Heart left ventricle (tissue), 16 donors: Measurements from ENCODE around the gene UBE2QL1. TPM values are rescaled to one million over a fixed set of nuclear protein-coding genes. Genes with fewer than 3 reads are reported as not detected.
A peak's percentile ranks its signal among the peaks of the same experiment; 100 is the strongest.

ENCODE experiments used
- ATAC-seq, 4 donors: fragments of 200-7000 bp; cut with Tn5 transposase; one replicate each; pipeline ENCODE4 v1.9.1; 2020 to 2022; ENCODE audit warnings: moderate library complexity in 4 of 4, mild to moderate bottlenecking in 3 of 4, moderate number of reproducible peaks in 1 of 4
- DNase-seq, 5 donors: peaks; one replicate each; pipeline ENCODE4 v3.0.0-alpha.2; 2020
- H3K27ac ChIP-seq, 12 donors: fragments of 200-600 bp; sonication (generic) in 4 of 12; one replicate each; pipeline versions ENCODE4 v1.5.0 to v1.8.0; 2016 to 2022; ENCODE audit warnings: mild to moderate bottlenecking in 2 of 12
- H3K27me3 ChIP-seq, 9 donors: fragments of 200-600 bp; sonication (generic) in 2 of 9; one replicate each; pipeline versions ENCODE4 v1.5.1 to v1.8.0; 2016 to 2022; ENCODE audit warnings: mild to moderate bottlenecking in 3 of 9
- H3K36me3 ChIP-seq, 9 donors: fragments of 200-600 bp; sonication (generic) in 2 of 9; one replicate each; pipeline versions ENCODE4 v1.5.0 to v1.8.0; 2018 to 2022; ENCODE audit warnings: mild to moderate bottlenecking in 2 of 9
- H3K4me1 ChIP-seq, 12 donors: fragments of 200-600 bp; sonication (generic) in 4 of 12; one replicate each; pipeline versions ENCODE4 v1.5.0 to v1.8.0; 2016 to 2022; ENCODE audit warnings: mild to moderate bottlenecking in 3 of 12
- H3K4me3 ChIP-seq, 12 donors: fragments of 200-600 bp; sonication (generic) in 4 of 12; one replicate each; pipeline versions ENCODE4 v1.5.0 to v1.8.0; 2017 to 2022; ENCODE audit warnings: mild to moderate bottlenecking in 9 of 12, moderate library complexity in 4 of 12
- H3K9me3 ChIP-seq, 12 donors: fragments of 200-600 bp; sonication (generic) in 4 of 12; one replicate each; pipeline versions ENCODE4 v1.5.0 to v1.8.0; 2016 to 2022; ENCODE audit warnings: mild to moderate bottlenecking in 1 of 12
- CTCF ChIP-seq, 12 donors: fragments of 200-600 bp; sonication (generic) in 4 of 12; IDR thresholded peaks; one replicate each; pipeline versions ENCODE4 v1.5.0 to v1.8.0; 2018 to 2022; ENCODE audit warnings: antibody characterized with exemption in 12 of 12, mild to moderate bottlenecking in 5 of 12
- POLR2A ChIP-seq, 2 donors: fragments of 450-650 bp; IDR thresholded peaks; one replicate each; pipeline ENCODE4 v1.6.1; 2017; ENCODE audit warnings: antibody characterized with exemption in 2 of 2, mild to moderate bottlenecking in 2 of 2, moderate library complexity in 2 of 2
- WGBS, 4 donors: extraction: QIAGEN DNeasy Blood & Tissue Kit in 2 of 4; methylation state at CpG; one replicate each; pipeline versions ENCODE4 v1.1.5 to v1.1.7; 2013 to 2018; 5-methylcytosine and 5-hydroxymethylcytosine counted together
- intact Hi-C, 10 donors: fragments of 100-400 bp; cut with DNase I; formaldehyde crosslinking; loops; one replicate each; pipeline versions ENCODE4 v1.11.1 to v1.14.2; 2022
- polyA plus RNA-seq, 2 donors: library from polyadenylated mRNA; stranded (reverse); fragments of 200-250 nt; gene quantifications; one replicate each; pipeline ENCODE4 v1.2.3, GENCODE V29; 2013
- total RNA-seq, 9 donors: library from RNA; depleted of rRNA in 2 of 9; stranded (reverse); fragments of >200 nt in 2 of 9; fragmentation: NEBNext Ultra II Directional in 3 of 9; extraction: Animal tissue kit (Norgen Biotek cat#: 25700) in 3 of 9; gene quantifications; one replicate each; pipeline versions ENCODE4 v1.1.0 to v1.2.4, GENCODE V29; 2016 to 2023
- donor health status: ischemic (EF 13 %, LVEDD 7.1; RV severe dilation, severe dysfunction).
- donor health status: healthy with polysubstance abuse.
- donor health status: DM: no; HTN: yes; CAD: no.
- donor health status: DM: no; HTN: no; CAD: no.
- donor health status: ischemic (EF 25% LVEDD 6.9; RV normal size, moderate dysfunction).
- donor health status: ischemic (EF 25% LVEDD 5.7; RV mildly dilated, moderate dysfunction).
- donor health status: healthy.
- donor health status: DM: yes; HTN: yes; CAD: no.
- donor health status: ischemic (EF 35%, LVEDD 5.7; RV mildly dilated, moderate dysfunction).
- donor health status: nonischemic (EF 11% LVEDD 7.7; RV severe dilation, severe dysfunction).
- donor health status: DM: yes; HTN: yes; CAD: no.
- donor health status: PGD.
- donor health status: ischemic (EF 29% LVEDD 5.4; RV normal size, mild dysfunction).
- donor health status: nonischemic (EF 23%, LVEDD 6.1; RV moderate dilation, normal function).

Gene UBE2QL1
- total and polyA plus RNA-seq, 11 donors, result 9.8 to 32.0 (median 19.7) TPM

- 59 to 69% (median 65%) methylated on average over 5 of the region's 5 CpGs for WGBS, 4 donors
Measured at GRCh38 chr5:6472792-6473191, 24.1 kb downstream of the UBE2QL1 start.

GRCh38 chr5:6473284-6473683 lies 24.6 kb downstream of the UBE2QL1 start:
- H3K27me3 ChIP-seq, result no peaks in the 10 kb centered on the region
- peaks cover 0 to 6% (median 0%) of the 10 kb centered on the region in 12 donors for H3K9me3 ChIP-seq
- no peak for TF ChIP-seq POLR2A (IDR thresholded peaks at IDR 0.05)
- H3K4me1 ChIP-seq, result peaks cover 0 to 62% (median 6%) of the 10 kb centered on the region in 12 donors
- H3K36me3 ChIP-seq, result no peaks in the 10 kb centered on the region
- peak overlapping the region in 5 of 12 donors; percentile 4 to 45 (median 38) for H3K27ac ChIP-seq
- intact Hi-C loops, result no loop called here
- H3K4me3 ChIP-seq, result no peak overlapping the region
- DNase-seq (peak in 3 of 5 donors; percentile 33 to 51 (median 39)), ATAC-seq (peak; percentile 86 to 90 (median 88))
- 39 to 60% (median 53%) methylated on average over 6 of the region's 6 CpGs for WGBS, 4 donors

More at GRCh38 chr5:6472792-6473191, 24.1 kb downstream of the UBE2QL1 start:
- H3K4me1 ChIP-seq, result peaks cover 0 to 67% (median 6%) of the 10 kb centered on the region in 12 donors
- peak overlapping the region in 4 of 12 donors; percentile 23 to 45 (median 40) for H3K27ac ChIP-seq
- H3K4me3 ChIP-seq, result no peak overlapping the region
- no peaks in the 10 kb centered on the region for H3K27me3 ChIP-seq
- DNase-seq, result no peak
- no peak for ATAC-seq
- H3K9me3 ChIP-seq, result peaks cover 0 to 6% (median 0%) of the 10 kb centered on the region in 12 donors
- intact Hi-C loops, result no loop called here
- no peak for TF ChIP-seq CTCF (IDR thresholded peaks at IDR 0.05)
- no peak for TF ChIP-seq POLR2A (IDR thresholded peaks at IDR 0.05)
- H3K36me3 ChIP-seq, result no peaks in the 10 kb centered on the region

- Histone ChIP-seq H3K27ac (no peak overlapping the region), H3K4me3 (no peak overlapping the region), H3K9me3 (peaks cover 0 to 6% (median 0%) of the 10 kb centered on the region in 12 donors), H3K27me3 (no peaks in the 10 kb centered on the region), H3K36me3 (no peaks in the 10 kb centered on the region), H3K4me1 (peaks cover 0 to 42% (median 6%) of the 10 kb centered on the region in 12 donors)
- DNase-seq, result no peak
- intact Hi-C loops, result no loop called here
- no peak for TF ChIP-seq POLR2A (IDR thresholded peaks at IDR 0.05)
- no peak for TF ChIP-seq CTCF (IDR thresholded peaks at IDR 0.05)
- ATAC-seq, result peak in 2 of 4 donors; percentile 4 to 14
- 47 to 52% (median 49%) methylated on average over 7 to 9 of the region's 9 CpGs for WGBS, 4 donors
Measured at GRCh38 chr5:6475626-6476312, 27.1 kb downstream of the UBE2QL1 start.

GRCh38 chr5:6476313-6476661 lies 27.6 kb downstream of the UBE2QL1 start:
- no peak for TF ChIP-seq CTCF (IDR thresholded peaks at IDR 0.05)
- no peak for TF ChIP-seq POLR2A (IDR thresholded peaks at IDR 0.05)

More at GRCh38 chr5:6476313-6476661, 27.6 kb downstream of the UBE2QL1 start:
- WGBS, 4 donors, result 76 to 82% (median 80%) methylated on average over 6 of the region's 6 CpGs
- intact Hi-C loops, result no loop called here
- peaks cover 0 to 4% (median 0%) of the 10 kb centered on the region in 12 donors for H3K9me3 ChIP-seq
- peaks cover 0 to 41% (median 6%) of the 10 kb centered on the region in 12 donors for H3K4me1 ChIP-seq
- H3K27me3 ChIP-seq, result no peaks in the 10 kb centered on the region
- H3K27ac ChIP-seq, result no peak overlapping the region
- no peaks in the 10 kb centered on the region for H3K36me3 ChIP-seq
- DNase-seq, result no peak
- H3K4me3 ChIP-seq, result no peak overlapping the region
- ATAC-seq, result no peak
